IPS-11a (cell line): Measurements from ENCODE around the gene ALDH1B1.
"Not testable (repeated sequence)": the region's sequence is repeated elsewhere in the genome, so short reads cannot be mapped to it uniquely, and the experiment has no call there.

ENCODE experiments used
- H3K4me3 ChIP-seq: one replicate; pipeline ENCODE4 v1.5.1; 2013; ENCODE audit warnings: low read depth, low read length, control low read depth

The ALDH1B1 gene

GRCh38 chr9:38360839-38361472 lies 31.5 kb upstream of the ALDH1B1 start:
- no peak overlapping the region for H3K4me3 ChIP-seq

- H3K4me3 ChIP-seq: no peak overlapping the region
Measured at GRCh38 chr9:38361473-38361850, 31.0 kb upstream of the ALDH1B1 start.

- no peak overlapping the region for H3K4me3 ChIP-seq
Measured at GRCh38 chr9:38362852-38363588, 29.5 kb upstream of the ALDH1B1 start.

- H3K4me3 ChIP-seq: no peak overlapping the region
Measured at GRCh38 chr9:38363589-38363925, 28.9 kb upstream of the ALDH1B1 start.

- H3K4me3 ChIP-seq: no peak overlapping the region
Measured at GRCh38 chr9:38367898-38368297, 24.6 kb upstream of the ALDH1B1 start.

GRCh38 chr9:38368731-38369130 lies 23.8 kb upstream of the ALDH1B1 start:
- no peak overlapping the region for H3K4me3 ChIP-seq

- no peak overlapping the region for H3K4me3 ChIP-seq
Measured at GRCh38 chr9:38370176-38370575, 22.3 kb upstream of the ALDH1B1 start.

GRCh38 chr9:38371495-38371894 lies 21.0 kb upstream of the ALDH1B1 start:
- H3K4me3 ChIP-seq: no peak overlapping the region

GRCh38 chr9:38372762-38373619 lies 19.5 kb upstream of the ALDH1B1 start:
- no peak overlapping the region for H3K4me3 ChIP-seq

- H3K4me3 ChIP-seq: no peak overlapping the region
Measured at GRCh38 chr9:38373679-38374078, 18.8 kb upstream of the ALDH1B1 start.

- H3K4me3 ChIP-seq: no peak overlapping the region
Measured at GRCh38 chr9:38374847-38375571, 17.5 kb upstream of the ALDH1B1 start.

- H3K4me3 ChIP-seq: no peak overlapping the region
Measured at GRCh38 chr9:38375572-38375963, 16.9 kb upstream of the ALDH1B1 start.

- no peak overlapping the region for H3K4me3 ChIP-seq
Measured at GRCh38 chr9:38376021-38376670, 16.4 kb upstream of the ALDH1B1 start.

GRCh38 chr9:38377336-38378083 lies 15.0 kb upstream of the ALDH1B1 start:
- not testable (repeated sequence) for H3K4me3 ChIP-seq

GRCh38 chr9:38380230-38380871 lies 12.2 kb upstream of the ALDH1B1 start:
- H3K4me3 ChIP-seq: no peak overlapping the region

- no peak overlapping the region for H3K4me3 ChIP-seq
Measured at GRCh38 chr9:38380872-38381534, 11.5 kb upstream of the ALDH1B1 start.

GRCh38 chr9:38382141-38382540 lies 10.4 kb upstream of the ALDH1B1 start:
- H3K4me3 ChIP-seq: no peak overlapping the region

GRCh38 chr9:38384990-38385848 lies 7.3 kb upstream of the ALDH1B1 start:
- H3K4me3 ChIP-seq: no peak overlapping the region
